Neural cell (in vitro differentiated cells): ENCODE data around the gene SHLD2.
"Not testable (repeated sequence)": the region's sequence is repeated elsewhere in the genome, so short reads cannot be mapped to it uniquely, and the experiment has no call there.

Experiments
- CTCF ChIP-seq: fragments of 450-650 bp; IDR thresholded peaks from 2 replicates; pipeline ENCODE4 v1.5.1; 2014; ENCODE audit warnings: antibody characterized with exemption, mild to moderate bottlenecking, moderate library complexity; ENCODE audit not compliant: poor library complexity, severe bottlenecking
- EP300 ChIP-seq: fragments of 450-650 bp; conservative IDR thresholded peaks from 2 replicates; pipeline ENCODE4 v1.6.1; 2014; ENCODE audit warnings: antibody characterized with exemption, mild to moderate bottlenecking, moderate library complexity; ENCODE audit not compliant: poor library complexity, severe bottlenecking
- EZH2 ChIP-seq: fragments of 200-600, 300-800 bp; shearing (Covaris generic), sonication (generic); IDR thresholded peaks from 2 replicates; pipeline ENCODE4 v1.6.1; 2014; ENCODE audit warnings: antibody characterized with exemption, low read length, borderline replicate concordance, mild to moderate bottlenecking; ENCODE audit not compliant: insufficient read depth, poor library complexity, severe bottlenecking
- POLR2AphosphoS5 ChIP-seq: IDR thresholded peaks from 2 replicates; pipeline ENCODE4 v1.6.1; 2012

GRCh38 chr10:87082219-87082618 lies 12.8 kb upstream of the SHLD2 start:
- not testable (repeated sequence) for TF ChIP-seq POLR2AphosphoS5, CTCF, EZH2, EP300
